Dermis microvascular lymphatic vessel endothelial cell (primary cell): ENCODE data around the gene STS. TPM values are rescaled to one million over a fixed set of nuclear protein-coding genes. Genes with fewer than 3 reads are reported as not detected.
"Not testable (repeated sequence)": the region's sequence is repeated elsewhere in the genome, so short reads cannot be mapped to it uniquely, and the experiment has no call there.

Source experiments
- DNase-seq, 2 donors: peaks; one replicate each; pipeline versions ENCODE4 v3.0.0 to v3.0.0-alpha.2; 2010; ENCODE audit warnings: low read depth in 2 of 2
- total RNA-seq: library from RNA; depleted of rRNA; stranded (reverse); fragments of >200 nt; gene quantifications from 2 replicates; pipeline ENCODE4 v1.2.1, GENCODE V29; 2014

Gene STS
- total RNA-seq, 1 donor from 2014 or later = 4.9 TPM

GRCh38 chrX:7178859-7179258 is 31.3 kb downstream of the STS start:
- DNase-seq = not testable (repeated sequence)

GRCh38 chrX:7179446-7179845 is 31.9 kb downstream of the STS start:
- no peak for DNase-seq

GRCh38 chrX:7184816-7185215 is 37.3 kb downstream of the STS start:
- DNase-seq = no peak

- no peak for DNase-seq
Measured at GRCh38 chrX:7188672-7189071, 41.2 kb downstream of the STS start.

- DNase-seq = no peak
Measured at GRCh38 chrX:7190157-7190556, 42.6 kb downstream of the STS start.

GRCh38 chrX:7191681-7192110 is 44.2 kb downstream of the STS start:
- no peak for DNase-seq

- no peak for DNase-seq
Measured at GRCh38 chrX:7192871-7193270, 45.4 kb downstream of the STS start.

GRCh38 chrX:7194606-7195005 is 47.1 kb downstream of the STS start:
- no peak for DNase-seq

Other genes with a start within 250 kb of the STS start
- 10.7 and 13.8 TPM in 2 replicates for gene PUDP, start 441 bp downstream of the STS start, total RNA-seq